ENCODE measurements around the gene DNAJB12. TPM values are rescaled to one million over a fixed set of nuclear protein-coding genes. Genes with fewer than 3 reads are reported as not detected.
A peak's percentile ranks its signal among the peaks of the same experiment; 100 is the strongest.

The DNAJB12 gene
- total RNA-seq, 1 donor from 2014 or later: 42.5 TPM

DNA sequence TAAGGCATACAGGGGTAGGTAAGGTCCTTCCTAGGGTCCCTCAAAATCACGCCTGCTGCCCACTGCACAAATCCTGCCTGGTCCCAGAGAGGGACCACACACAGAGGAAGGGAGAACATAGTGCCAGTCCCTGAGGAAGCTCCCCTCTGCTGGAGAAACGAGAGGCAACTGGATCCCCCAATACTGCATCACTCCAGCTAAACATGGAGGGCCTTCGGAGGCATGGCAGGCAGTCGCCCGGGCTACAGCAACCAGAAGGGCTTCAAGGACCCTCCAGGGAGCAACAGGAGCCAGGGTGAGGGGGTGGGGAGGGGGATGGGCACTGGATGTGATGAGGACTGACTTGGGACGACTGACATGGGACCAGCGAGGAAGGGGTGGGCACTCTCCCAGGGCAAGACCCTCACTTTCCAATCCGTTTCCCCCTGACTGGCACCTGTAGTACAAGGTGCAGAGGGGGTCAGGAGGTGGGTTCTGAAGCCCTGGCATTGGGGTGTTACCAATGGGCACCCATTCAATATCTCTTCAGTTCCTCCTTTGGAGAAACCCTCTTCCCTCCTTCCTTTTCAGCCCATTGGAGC is 59.3 kb downstream of the DNAJB12 start:
- DNase-seq (ENCODE audit: low spot score): no peak

DNA sequence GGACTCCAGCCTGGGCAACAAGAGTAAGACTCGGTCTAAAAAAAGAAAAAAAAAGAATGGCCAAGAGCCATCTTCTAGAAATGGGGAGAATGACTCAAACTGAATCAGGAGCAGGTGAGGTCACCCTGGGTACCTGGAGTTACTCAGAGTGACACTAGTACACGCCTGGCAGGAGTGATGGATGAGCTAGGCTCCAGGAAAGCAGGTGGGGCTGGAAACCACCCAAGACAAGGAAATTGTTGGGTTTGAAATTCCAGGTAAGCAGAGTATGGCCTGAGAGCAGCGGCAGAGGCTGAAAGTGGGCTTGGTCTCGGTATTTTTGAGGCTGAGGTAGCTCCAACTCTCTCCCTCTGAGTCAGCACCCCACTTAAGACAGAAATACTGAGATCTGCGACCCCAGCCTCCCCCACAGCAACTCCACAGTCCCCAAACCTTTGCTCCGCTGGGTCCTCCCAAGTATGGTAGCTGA is 62.5 kb downstream of the DNAJB12 start:
- peak; percentile 77 for DNase-seq (ENCODE audit: low spot score)

DNA sequence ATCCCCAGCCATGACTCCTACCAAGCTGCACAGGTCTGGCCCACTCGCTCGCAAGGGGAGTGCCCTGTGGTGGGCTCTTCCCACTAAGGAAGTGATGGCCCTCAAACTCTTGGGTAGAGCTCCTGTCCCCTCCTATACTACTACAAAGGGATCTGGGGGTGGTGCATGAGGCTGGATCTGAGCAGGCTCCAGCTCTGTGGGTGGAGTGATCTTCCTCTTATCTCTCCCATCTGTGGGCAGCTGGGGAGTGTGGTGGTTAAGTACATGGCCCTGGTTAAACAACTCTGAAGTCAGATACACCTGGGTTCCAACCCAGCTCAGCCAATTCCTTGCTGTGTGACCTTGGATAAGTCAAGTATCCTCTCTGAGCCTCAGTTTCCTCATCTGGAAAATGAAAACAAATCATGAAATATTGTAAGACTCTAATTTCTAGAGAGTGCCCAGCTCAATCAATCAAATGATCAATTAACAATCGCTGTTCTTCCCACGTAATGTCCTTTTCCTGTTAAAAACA is 63.6 kb downstream of the DNAJB12 start:
- DNase-seq (ENCODE audit: low spot score): no peak

DNA sequence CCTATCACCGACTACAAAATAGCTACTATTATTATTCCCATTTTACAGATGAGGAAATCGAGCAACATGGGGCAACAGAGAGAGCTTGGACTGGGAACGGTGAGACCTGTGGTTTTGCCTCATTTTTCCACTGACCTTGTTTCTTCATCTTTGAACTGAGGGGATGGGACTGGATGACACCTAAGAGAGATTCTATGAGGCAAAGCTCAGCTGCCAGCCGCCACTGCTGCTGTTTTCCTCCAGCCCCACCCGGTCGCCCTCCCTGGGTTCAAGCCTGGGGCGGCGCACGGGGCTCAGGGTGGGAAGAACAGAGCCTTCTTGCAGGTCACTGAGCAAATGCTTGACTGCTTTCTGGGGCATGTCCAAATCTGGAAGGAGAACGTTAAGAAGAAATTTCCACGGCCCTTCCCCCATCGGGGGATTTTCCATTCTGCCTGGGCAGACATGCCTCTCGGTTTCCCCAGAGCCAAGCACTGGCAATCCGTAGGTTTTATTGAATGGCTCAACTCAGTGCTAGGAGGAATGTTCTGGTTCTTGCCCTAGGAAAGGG is 68.7 kb downstream of the DNAJB12 start:
- DNase-seq (ENCODE audit: low spot score): no peak

DNA sequence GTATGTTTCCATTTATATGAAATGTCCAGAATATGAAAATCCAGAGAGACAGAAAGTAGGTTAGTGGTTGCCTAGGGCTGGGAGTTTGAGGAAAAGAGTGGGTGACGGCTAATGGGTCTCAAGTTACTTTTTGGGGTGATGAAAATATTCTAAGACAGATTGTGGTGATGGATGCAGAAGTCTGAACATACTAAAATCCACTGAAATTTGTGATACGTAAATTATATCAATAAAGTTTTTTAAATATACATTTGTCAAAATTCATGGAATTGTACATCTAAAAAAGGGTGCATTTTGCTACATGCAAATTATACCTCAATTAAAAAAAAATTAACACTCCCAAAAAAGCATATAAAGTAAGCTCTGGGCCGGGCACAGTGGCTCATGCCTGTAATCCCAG is 71.6 kb downstream of the DNAJB12 start:
- DNase-seq (ENCODE audit: low spot score): no peak

Other genes starting within 250 kb of the DNAJB12 start
- gene ANAPC16, start 138.9 kb downstream of the DNAJB12 start, total RNA-seq: 128 TPM
- gene ASCC1, start 138.6 kb downstream of the DNAJB12 start, total RNA-seq: 27.5 TPM
- gene DDIT4, start 81.0 kb downstream of the DNAJB12 start, total RNA-seq: 191 TPM